Right renal cortex interstitium (tissue), 3 donors: ENCODE results near the gene ADGRF5. TPM values are rescaled to one million over a fixed set of nuclear protein-coding genes. Genes with fewer than 3 reads are reported as not detected.

Experiments used
- DNase-seq, 3 donors: peaks; one replicate each; pipeline ENCODE4 v3.0.0-alpha.2; 2013; ENCODE audit warnings: low read depth in 3 of 3, low spot score in 2 of 3
- polyA plus RNA-seq, 3 donors: library from polyadenylated mRNA; unstranded; fragments of 120-200 nt; gene quantifications; one replicate each; pipeline ENCODE4 v1.2.1, GENCODE V29; 2013; ENCODE audit not compliant: insufficient read length in 3 of 3

ADGRF5 gene
- polyA plus RNA-seq, 3 donors, result 31.0 to 34.0 (median 32.4) TPM

GRCh38 chr6:46828939-46829338 lies 92.8 kb downstream of the ADGRF5 start:
- no peak for DNase-seq

- DNase-seq, result no peak
Measured at GRCh38 chr6:46821458-46821881, 100.3 kb downstream of the ADGRF5 start.

GRCh38 chr6:46819561-46819960 lies 102.2 kb downstream of the ADGRF5 start:
- no peak for DNase-seq

GRCh38 chr6:46816626-46817025 lies 105.1 kb downstream of the ADGRF5 start:
- no peak for DNase-seq

GRCh38 chr6:46815130-46815529 lies 106.6 kb downstream of the ADGRF5 start:
- DNase-seq, result no peak

GRCh38 chr6:46808806-46809205 lies 112.9 kb downstream of the ADGRF5 start:
- DNase-seq, result no peak

Other genes with a start within 250 kb of the ADGRF5 start
- gene TDRD6, start 234.1 kb downstream of the ADGRF5 start, polyA plus RNA-seq, result 1 to 10 TPM; 1.4 to 2.5 (median 1.7) TPM
- 1 to 10 TPM; 2.6 to 3.1 (median 2.9) TPM for gene PLA2G7, start 186.6 kb downstream of the ADGRF5 start, polyA plus RNA-seq
- not detected for gene ANKRD66, start 175.0 kb downstream of the ADGRF5 start, polyA plus RNA-seq
- gene MEP1A, start 128.5 kb downstream of the ADGRF5 start, polyA plus RNA-seq, result not detected
- 10 to 100 TPM; 35.9 to 56.2 (median 51.8) TPM for gene ADGRF1, start 120.4 kb upstream of the ADGRF5 start, polyA plus RNA-seq